Muscle layer of duodenum (tissue), 2 donors: ENCODE measurements around the gene PREP.

Source experiments
- H3K27ac ChIP-seq: one replicate; pipeline ENCODE4 v1.7.0; 2013; ENCODE audit warnings: mild to moderate bottlenecking, low read length
- H3K27me3 ChIP-seq: one replicate; pipeline ENCODE4 v1.7.0; 2013; ENCODE audit warnings: low read depth, mild to moderate bottlenecking, control low read depth, low read length
- H3K36me3 ChIP-seq, 2 donors: one replicate each; pipeline ENCODE4 v1.7.0; 2013; ENCODE audit warnings: low read length in 2 of 2, control low read depth in 1 of 2, mild to moderate bottlenecking in 1 of 2; ENCODE audit not compliant: insufficient read depth in 2 of 2, control insufficient read depth in 1 of 2
- H3K4me1 ChIP-seq, 2 donors: one replicate each; pipeline ENCODE4 v1.7.0; 2013; ENCODE audit warnings: low read length in 2 of 2, mild to moderate bottlenecking in 2 of 2, control low read depth in 1 of 2, moderate library complexity in 1 of 2; ENCODE audit not compliant: insufficient read depth in 2 of 2, control insufficient read depth in 1 of 2
- H3K4me3 ChIP-seq, 2 donors: one replicate each; pipeline ENCODE4 v1.7.0; 2013; ENCODE audit warnings: low read length in 2 of 2, low read depth in 1 of 2, mild to moderate bottlenecking in 1 of 2
- H3K9me3 ChIP-seq, 2 donors: one replicate each; pipeline ENCODE4 v1.7.0; 2013; ENCODE audit warnings: low read length in 2 of 2, control low read depth in 1 of 2, mild to moderate bottlenecking in 1 of 2; ENCODE audit not compliant: control insufficient read depth in 1 of 2
- donor health status: healthy.

The PREP gene

GRCh38 chr6:105302617-105303128 is 100.2 kb downstream of the PREP start:
- H3K27me3 ChIP-seq = no peaks in the 10 kb centered on the region
- no peak overlapping the region for H3K4me3 ChIP-seq

GRCh38 chr6:105301756-105302616 is 100.9 kb downstream of the PREP start:
- H3K27me3 ChIP-seq = no peaks in the 10 kb centered on the region
- peaks cover 4% of the 10 kb centered on the region in 2 donors for H3K36me3 ChIP-seq
- H3K27ac ChIP-seq = no peak overlapping the region
- no peaks in the 10 kb centered on the region for H3K9me3 ChIP-seq
- no peaks in the 10 kb centered on the region for H3K4me1 ChIP-seq
- no peak overlapping the region for H3K4me3 ChIP-seq

More at GRCh38 chr6:105302617-105303128, 100.2 kb downstream of the PREP start:
- Histone ChIP-seq H3K36me3 (peaks cover under 1 to 4% of the 10 kb centered on the region in 2 donors), H3K27ac (no peak overlapping the region), H3K4me1 (no peaks in the 10 kb centered on the region), H3K9me3 (no peaks in the 10 kb centered on the region)

GRCh38 chr6:105301072-105301503 is 101.8 kb downstream of the PREP start:
- H3K4me1 ChIP-seq = no peaks in the 10 kb centered on the region
- H3K27ac ChIP-seq = no peak overlapping the region
- no peaks in the 10 kb centered on the region for H3K9me3 ChIP-seq
- peaks cover 4% of the 10 kb centered on the region in 2 donors for H3K36me3 ChIP-seq
- no peaks in the 10 kb centered on the region for H3K27me3 ChIP-seq
- no peak overlapping the region for H3K4me3 ChIP-seq

GRCh38 chr6:105300090-105300489 is 102.8 kb downstream of the PREP start:
- Histone ChIP-seq H3K36me3 (peaks cover 4% of the 10 kb centered on the region in 2 donors), H3K4me3 (no peak overlapping the region), H3K27ac (no peak overlapping the region), H3K4me1 (no peaks in the 10 kb centered on the region), H3K27me3 (no peaks in the 10 kb centered on the region), H3K9me3 (no peaks in the 10 kb centered on the region)

GRCh38 chr6:105294129-105294528 is 108.8 kb downstream of the PREP start:
- no peaks in the 10 kb centered on the region for H3K4me1 ChIP-seq
- no peaks in the 10 kb centered on the region for H3K9me3 ChIP-seq
- peaks cover 4 to 8% of the 10 kb centered on the region in 2 donors for H3K36me3 ChIP-seq
- H3K4me3 ChIP-seq = no peak overlapping the region
- no peak overlapping the region for H3K27ac ChIP-seq
- H3K27me3 ChIP-seq = no peaks in the 10 kb centered on the region

GRCh38 chr6:105292689-105293339 is 110.1 kb downstream of the PREP start:
- no peaks in the 10 kb centered on the region for H3K27me3 ChIP-seq
- H3K4me3 ChIP-seq = no peak overlapping the region
- peaks cover 8 to 12% of the 10 kb centered on the region in 2 donors for H3K36me3 ChIP-seq
- no peaks in the 10 kb centered on the region for H3K4me1 ChIP-seq
- no peak overlapping the region for H3K27ac ChIP-seq
- H3K9me3 ChIP-seq = no peaks in the 10 kb centered on the region

GRCh38 chr6:105291525-105291924 is 111.4 kb downstream of the PREP start:
- H3K27ac ChIP-seq = no peak overlapping the region

GRCh38 chr6:105282631-105283585 is 120.0 kb downstream of the PREP start:
- Histone ChIP-seq H3K27ac (no peak overlapping the region), H3K36me3 (peaks cover 44 to 53% of the 10 kb centered on the region in 2 donors), H3K4me3 (no peak overlapping the region), H3K27me3 (no peaks in the 10 kb centered on the region), H3K4me1 (no peaks in the 10 kb centered on the region), H3K9me3 (no peaks in the 10 kb centered on the region)

More at GRCh38 chr6:105291525-105291924, 111.4 kb downstream of the PREP start:
- no peak overlapping the region for H3K4me3 ChIP-seq
- no peaks in the 10 kb centered on the region for H3K4me1 ChIP-seq
- no peaks in the 10 kb centered on the region for H3K9me3 ChIP-seq
- peaks cover 8 to 17% of the 10 kb centered on the region in 2 donors for H3K36me3 ChIP-seq
- H3K27me3 ChIP-seq = no peaks in the 10 kb centered on the region

- peaks cover 0 to 5% of the 10 kb centered on the region in 2 donors for H3K9me3 ChIP-seq
- H3K4me3 ChIP-seq = no peak overlapping the region
- peaks cover 55 to 67% of the 10 kb centered on the region in 2 donors for H3K36me3 ChIP-seq
- no peak overlapping the region for H3K27ac ChIP-seq
- no peaks in the 10 kb centered on the region for H3K27me3 ChIP-seq
- H3K4me1 ChIP-seq = no peaks in the 10 kb centered on the region
Observed at GRCh38 chr6:105280033-105280432, 122.8 kb downstream of the PREP start.

GRCh38 chr6:105279463-105279862 is 123.4 kb downstream of the PREP start:
- Histone ChIP-seq H3K27me3 (no peaks in the 10 kb centered on the region), H3K36me3 (peaks cover 53 to 63% of the 10 kb centered on the region in 2 donors), H3K9me3 (peaks cover 0 to 5% of the 10 kb centered on the region in 2 donors), H3K27ac (no peak overlapping the region), H3K4me1 (no peaks in the 10 kb centered on the region), H3K4me3 (no peak overlapping the region)
